ENCODE data around the gene DAP3. TPM values are rescaled to one million over a fixed set of nuclear protein-coding genes. Genes with fewer than 3 reads are reported as not detected.

Gene DAP3
- total and polyA plus RNA-seq, 10 of the 15 experiments (the other 5 are each of a cell fraction or from before 2014, with no cell fraction given), result 60.0 to 223 (median 138) TPM

GRCh38 chr1:155773221-155773620, 84.3 kb downstream of the DAP3 start (continued):
- TF ChIP-seq ZBTB40 (IDR thresholded peaks at IDR 0.05; ENCODE audit: borderline replicate concordance) (no peak), EP300 (IDR thresholded peaks at IDR 0.05; ENCODE audit: borderline replicate concordance in 1 of 2, control insufficient read depth in 1 of 2, low read depth in 2 of 2, low read length in 2 of 2) (no peak), KDM1A (IDR thresholded peaks at IDR 0.05; ENCODE audit: borderline replicate concordance) (no peak), TBL1XR1 (IDR thresholded peaks at IDR 0.05; ENCODE audit: low read depth, low read length) (no peak), NFIC (IDR thresholded peaks at IDR 0.05; ENCODE audit: low read depth, low read length) (no peak)

DNA sequence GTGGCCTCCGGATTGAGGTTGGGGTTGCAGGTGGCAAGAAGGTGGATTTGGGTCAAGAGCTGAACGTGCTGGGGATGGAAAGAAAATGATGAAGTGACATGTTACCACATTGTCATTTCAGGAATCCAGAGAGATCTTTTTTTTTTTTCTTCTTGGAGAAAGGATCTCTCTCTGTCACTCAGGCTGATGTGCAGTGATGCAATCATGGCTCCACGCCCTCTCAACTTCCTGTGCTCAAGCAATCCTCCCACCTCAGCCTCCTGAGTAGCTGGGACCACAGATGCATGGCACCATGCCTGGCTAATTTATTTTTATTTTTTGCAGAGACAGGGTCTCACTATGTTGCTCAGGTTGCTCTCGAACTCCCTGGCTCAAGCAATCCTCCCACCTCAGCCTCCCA, 87.5 kb downstream of the DAP3 start:
- Histone ChIP-seq H4K20me1 (ENCODE audit: control insufficient read depth, insufficient read depth) (no peaks in the 10 kb centered on the region), H3K79me2 (ENCODE audit: control insufficient read depth, insufficient read depth, low read length) (no peaks in the 10 kb centered on the region), H3K9ac (ENCODE audit: control insufficient read depth, insufficient read depth, low read length) (no peak overlapping the region), H3K36me3 (ENCODE audit: control insufficient read depth in 2 of 2, insufficient read depth in 2 of 2, low read length in 1 of 2) (peaks cover 4 to 7% of the 10 kb centered on the region in 2 experiments), H3K4me2 (ENCODE audit: control insufficient read depth, insufficient read depth) (no peak overlapping the region), H3K9me3 (replicated peaks; ENCODE audit: control insufficient read depth, insufficient read depth, low read length) (no peaks in the 10 kb centered on the region), H3K4me3 (no peak overlapping the region), H2AFZ (ENCODE audit: control insufficient read depth, low read depth, low read length) (no peak overlapping the region), H3K4me1 (ENCODE audit: control insufficient read depth, insufficient read depth, low read length) (no peaks in the 10 kb centered on the region), H3K27me3 (replicated peaks in 1 of 2; ENCODE audit: control insufficient read depth in 2 of 2, insufficient read depth in 2 of 2, low read length in 1 of 2) (no peaks in the 10 kb centered on the region), H3K27ac (ENCODE audit: control insufficient read depth, insufficient read depth) (no peak overlapping the region)
- intact Hi-C loops (cut with micrococcal nuclease; ENCODE audit: unreplicated experiment) (no loop called here), in situ Hi-C loops (cut with MboI) (no loop called here)
- no peak for TF ChIP-seq MEF2A (IDR thresholded peaks at IDR 0.05; ENCODE audit: insufficient read depth, low read depth, low read length)
- FAIRE-seq (no peak), ATAC-seq (no peak), DNase-seq (ENCODE audit: low read depth, low spot score) (no peak)
- ChIA-PET POLR2A (interaction anchor here (0.5 kb wide), 1 partner anchor 541 kb away, joined by 3 read pairs; no protein-coding TSS in a partner anchor), CTCF (interaction anchor here (0.7 to 0.8 kb wide), 2 partner anchors 64 to 290 kb away, joined by 3 read pairs; no protein-coding TSS in a partner anchor), RAD21 (ENCODE audit: unreplicated experiment) (no interaction called here), SMC1A (ENCODE audit: uncharacterized antibody, unreplicated experiment) (interaction anchor here (0.6 to 0.7 kb wide), 2 partner anchors 113 to 491 kb away, joined by 3 to 4 read pairs; no protein-coding TSS in a partner anchor)
- BruUV-seq (replicated peaks), result no TSS peak
- 97% methylated on average over 4 of the region's 4 CpGs for whole genome bisulfite sequencing (ENCODE audit: insufficient coverage, insufficient replicate concordance, low lambda C conversion rate, missing lambda C conversion rate)

All from GM12878 (cell line).